Gastrocnemius medialis (tissue), 4 donors: Measurements from ENCODE around the gene BMF. TPM values are rescaled to one million over a fixed set of nuclear protein-coding genes. Genes with fewer than 3 reads are reported as not detected.
"Not testable (repeated sequence)": the region's sequence is repeated elsewhere in the genome, so short reads cannot be mapped to it uniquely, and the experiment has no call there.

ENCODE experiments used
- ATAC-seq, 2 donors: fragments of 150-250 bp; one replicate each; pipeline ENCODE4 v1.9.1; 2016
- DNase-seq, 2 donors: peaks; one replicate each; pipeline ENCODE4 v3.0.0-alpha.2; 2019
- H3K27ac ChIP-seq, 4 donors: fragments of 200-600 bp; sonication (generic); 1 replicate in 1 of 4; 2 replicates in 3 of 4; pipeline ENCODE4 v1.5.1; 2016 to 2018; ENCODE audit warnings: mild to moderate bottlenecking in 2 of 4, moderate library complexity in 1 of 4
- H3K27me3 ChIP-seq, 3 donors: fragments of 200-600 bp; sonication (generic) in 2 of 3; 1 replicate in 1 of 3; 2 replicates in 2 of 3; pipeline versions ENCODE4 v1.5.1 to v1.6.0; 2016 to 2019; ENCODE audit warnings: mild to moderate bottlenecking in 1 of 3, moderate library complexity in 1 of 3
- H3K36me3 ChIP-seq, 2 donors: fragments of 200-600 bp; sonication (generic) in 1 of 2; one replicate each; pipeline ENCODE4 v1.5.1; 2017 to 2018
- H3K4me1 ChIP-seq, 2 donors: fragments of 200-600 bp; sonication (generic) in 1 of 2; one replicate each; pipeline ENCODE4 v1.5.1; 2016 to 2017; ENCODE audit warnings: mild to moderate bottlenecking in 2 of 2
- H3K4me3 ChIP-seq, 4 donors: fragments of 200-600 bp; sonication (generic) in 3 of 4; 1 replicate in 1 of 4; 2 replicates in 3 of 4; pipeline ENCODE4 v1.5.1; 2016 to 2019; ENCODE audit warnings: mild to moderate bottlenecking in 2 of 4
- H3K9me3 ChIP-seq, 3 donors: fragments of 200-600 bp; sonication (generic) in 2 of 3; 1 replicate in 1 of 3; 2 replicates in 2 of 3; pipeline ENCODE4 v1.5.1; 2016 to 2019
- POLR2A ChIP-seq, 2 donors: fragments of 450-650 bp; IDR thresholded peaks; one replicate each; pipeline ENCODE4 v1.6.1; 2017; ENCODE audit warnings: antibody characterized with exemption in 2 of 2, mild to moderate bottlenecking in 2 of 2, moderate library complexity in 2 of 2
- in situ Hi-C, 4 donors: fragments of 200-750 bp; cut with MboI; loops; one replicate each; pipeline versions ENCODE4 v1.15.0 to v1.8.0; 2017; ENCODE audit warnings: low sequenced_read_pairs in 4 of 4
- intact Hi-C: fragments of 100-400 bp; cut with DNase I; formaldehyde crosslinking; loops from one replicate; pipeline ENCODE4 v1.15.1; 2023; ENCODE audit warnings: low total_unique reads
- total RNA-seq, 4 donors: library from RNA; depleted of rRNA; stranded (reverse); fragments of >200 nt; gene quantifications; one replicate each; pipeline versions ENCODE4 v1.1.0 to v1.2.3, GENCODE V29; 2016
- TF ChIP-seq, protein P1 (sequence below), 5 experiments: fragments of 450-650 bp in 3 of 5; fragments of 200-600 bp in 2 of 5; sonication (generic) in 2 of 5; IDR thresholded peaks in 4 of 5; conservative IDR thresholded peaks in 1 of 5; 1 replicate in 4 of 5; 2 replicates in 1 of 5; pipeline ENCODE4 v1.5.1; 2016 to 2019; ENCODE audit warnings: antibody characterized with exemption in 5 of 5, mild to moderate bottlenecking in 3 of 5, moderate library complexity in 3 of 5

Gene BMF
- total RNA-seq, 4 donors from 2014 or later = 0.82 to 11.6 (median 3.2) TPM

DNA sequence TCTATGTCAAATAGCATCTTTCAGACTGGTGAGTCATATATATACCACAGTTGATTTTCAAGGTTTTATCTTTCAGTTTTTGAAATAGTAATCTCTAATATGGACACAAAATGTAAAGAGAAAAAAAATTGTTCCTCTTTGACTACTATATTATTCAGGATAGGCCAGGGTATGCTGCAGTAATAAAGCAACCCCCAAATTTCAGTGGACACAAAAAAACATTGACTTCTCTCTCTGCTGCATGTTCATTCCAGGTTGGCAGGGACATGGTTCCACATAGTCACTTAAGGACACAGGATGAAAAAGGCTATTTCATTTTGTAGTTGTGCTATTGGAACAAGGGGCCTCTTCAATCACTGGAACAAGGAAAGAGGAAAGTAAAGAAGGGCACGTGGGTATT lies 28.6 kb downstream of the BMF start:
- H3K36me3 ChIP-seq = no peaks in the 10 kb centered on the region
- H3K27me3 ChIP-seq = no peaks in the 10 kb centered on the region
- TF ChIP-seq, protein P1, sequence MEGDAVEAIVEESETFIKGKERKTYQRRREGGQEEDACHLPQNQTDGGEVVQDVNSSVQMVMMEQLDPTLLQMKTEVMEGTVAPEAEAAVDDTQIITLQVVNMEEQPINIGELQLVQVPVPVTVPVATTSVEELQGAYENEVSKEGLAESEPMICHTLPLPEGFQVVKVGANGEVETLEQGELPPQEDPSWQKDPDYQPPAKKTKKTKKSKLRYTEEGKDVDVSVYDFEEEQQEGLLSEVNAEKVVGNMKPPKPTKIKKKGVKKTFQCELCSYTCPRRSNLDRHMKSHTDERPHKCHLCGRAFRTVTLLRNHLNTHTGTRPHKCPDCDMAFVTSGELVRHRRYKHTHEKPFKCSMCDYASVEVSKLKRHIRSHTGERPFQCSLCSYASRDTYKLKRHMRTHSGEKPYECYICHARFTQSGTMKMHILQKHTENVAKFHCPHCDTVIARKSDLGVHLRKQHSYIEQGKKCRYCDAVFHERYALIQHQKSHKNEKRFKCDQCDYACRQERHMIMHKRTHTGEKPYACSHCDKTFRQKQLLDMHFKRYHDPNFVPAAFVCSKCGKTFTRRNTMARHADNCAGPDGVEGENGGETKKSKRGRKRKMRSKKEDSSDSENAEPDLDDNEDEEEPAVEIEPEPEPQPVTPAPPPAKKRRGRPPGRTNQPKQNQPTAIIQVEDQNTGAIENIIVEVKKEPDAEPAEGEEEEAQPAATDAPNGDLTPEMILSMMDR (IDR thresholded peaks at IDR 0.05 in 4 of 5, conservative IDR thresholded peaks at IDR 0.05 in 1 of 5) = no peak
- no peak for TF ChIP-seq POLR2A (IDR thresholded peaks at IDR 0.05)
- H3K4me1 ChIP-seq = peaks cover 17 to 24% of the 10 kb centered on the region in 2 donors
- intact Hi-C loops (no loop called here), in situ Hi-C loops (no loop called here)
- ATAC-seq = no peak
- no peaks in the 10 kb centered on the region for H3K9me3 ChIP-seq
- peak overlapping the region in 1 of 4 donors; percentile 68 for H3K27ac ChIP-seq
- H3K4me3 ChIP-seq = no peak overlapping the region
- no peak for DNase-seq

DNA sequence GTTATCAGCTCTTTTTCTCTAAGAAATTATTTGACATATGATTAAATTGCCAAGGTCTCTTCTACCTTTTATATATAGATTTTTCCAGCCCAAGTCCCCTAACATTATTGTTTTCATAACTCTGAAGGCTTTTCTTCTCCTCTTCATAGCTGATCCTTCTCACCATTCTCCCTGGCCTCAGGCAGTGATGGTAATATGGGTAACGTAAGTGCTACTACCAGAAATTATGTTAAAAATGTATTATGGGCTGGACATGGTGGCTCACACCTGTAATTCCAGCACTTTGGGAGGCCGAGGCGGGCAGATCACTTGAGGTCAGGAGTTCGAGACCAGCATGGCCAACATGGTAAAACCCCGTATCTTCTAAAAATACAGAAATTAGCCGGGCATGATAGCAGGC lies 29.2 kb downstream of the BMF start:
- in situ Hi-C loops = no loop called here
- no peak overlapping the region for H3K27ac ChIP-seq
- ATAC-seq = no peak
- no peaks in the 10 kb centered on the region for H3K36me3 ChIP-seq
- H3K4me3 ChIP-seq = no peak overlapping the region
- no peaks in the 10 kb centered on the region for H3K9me3 ChIP-seq
- DNase-seq = no peak
- no peaks in the 10 kb centered on the region for H3K27me3 ChIP-seq
- intact Hi-C loops = no loop called here
- H3K4me1 ChIP-seq = peaks cover 17 to 24% of the 10 kb centered on the region in 2 donors
- no peak for TF ChIP-seq POLR2A (IDR thresholded peaks at IDR 0.05)
- TF ChIP-seq, protein P1 (IDR thresholded peaks at IDR 0.05 in 4 of 5, conservative IDR thresholded peaks at IDR 0.05 in 1 of 5) = no peak

DNA sequence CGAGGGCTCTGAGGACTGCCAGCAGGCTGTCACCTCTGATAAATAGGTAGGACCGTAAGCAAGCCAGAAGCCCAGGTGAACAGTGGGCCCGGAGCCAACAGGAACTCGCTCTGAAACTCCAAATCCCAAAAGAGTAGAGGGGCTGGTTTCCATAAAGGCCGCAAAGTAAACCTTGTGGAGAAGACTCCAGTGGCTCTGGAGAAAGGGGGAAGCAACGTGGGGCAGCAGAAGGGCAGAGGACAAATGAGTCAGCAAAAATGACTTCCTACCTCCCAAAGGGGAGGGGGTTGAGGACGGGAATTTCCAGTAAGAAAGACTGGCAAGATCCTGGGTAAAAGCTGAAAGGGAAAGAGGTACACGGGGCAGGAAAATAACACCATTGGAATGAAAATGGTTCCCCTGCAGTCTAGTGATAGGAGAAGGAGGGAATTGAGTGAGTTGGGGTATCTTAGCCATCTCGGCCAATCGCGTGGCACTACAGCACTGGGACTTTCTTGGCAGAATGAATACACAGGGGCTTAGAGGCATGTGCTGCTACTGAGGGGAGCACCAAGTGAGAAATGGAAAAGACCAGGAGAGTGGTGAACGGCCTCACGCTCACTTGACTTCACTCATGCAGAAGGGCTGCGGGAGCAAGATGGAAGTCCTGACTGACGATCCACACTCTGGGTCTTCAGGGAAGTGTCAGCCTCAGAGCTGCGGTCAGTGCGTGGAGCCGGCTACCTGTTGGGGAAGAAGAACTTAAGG lies 33.2 kb downstream of the BMF start:
- ATAC-seq (no peak), DNase-seq (no peak)
- no peak overlapping the region for H3K4me3 ChIP-seq
- intact Hi-C loops = no loop called here
- TF ChIP-seq POLR2A (IDR thresholded peaks at IDR 0.05) = no peak
- TF ChIP-seq, protein P1 (IDR thresholded peaks at IDR 0.05 in 4 of 5, conservative IDR thresholded peaks at IDR 0.05 in 1 of 5) = no peak
- no peaks in the 10 kb centered on the region for H3K9me3 ChIP-seq
- no peak overlapping the region for H3K27ac ChIP-seq
- H3K36me3 ChIP-seq = no peaks in the 10 kb centered on the region
- in situ Hi-C loops = no loop called here
- H3K4me1 ChIP-seq = peaks cover 0 to 7% of the 10 kb centered on the region in 2 donors
- no peaks in the 10 kb centered on the region for H3K27me3 ChIP-seq

DNA sequence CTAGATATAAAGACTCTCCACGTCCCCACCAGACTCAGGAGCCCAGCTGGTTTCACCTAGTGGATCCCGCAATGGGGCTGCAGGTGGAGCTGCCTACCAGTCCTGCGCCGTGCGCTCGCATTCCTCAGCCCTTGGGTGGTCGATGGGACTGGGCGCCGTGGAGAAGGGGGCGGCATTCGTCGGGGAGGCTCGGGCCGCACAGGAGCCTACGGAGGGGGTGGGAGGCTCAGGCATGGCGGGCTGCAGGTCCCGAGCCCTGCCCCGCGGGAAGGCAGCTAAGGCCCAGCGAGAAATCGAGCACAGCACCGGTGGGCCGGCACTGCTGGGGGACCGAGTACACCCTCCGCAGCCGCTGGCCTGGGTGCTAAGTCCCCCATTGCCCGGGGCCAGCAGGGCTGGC lies 34.0 kb downstream of the BMF start:
- intact Hi-C loops, in situ Hi-C loops, DNase-seq: not testable (repeated sequence)

DNA sequence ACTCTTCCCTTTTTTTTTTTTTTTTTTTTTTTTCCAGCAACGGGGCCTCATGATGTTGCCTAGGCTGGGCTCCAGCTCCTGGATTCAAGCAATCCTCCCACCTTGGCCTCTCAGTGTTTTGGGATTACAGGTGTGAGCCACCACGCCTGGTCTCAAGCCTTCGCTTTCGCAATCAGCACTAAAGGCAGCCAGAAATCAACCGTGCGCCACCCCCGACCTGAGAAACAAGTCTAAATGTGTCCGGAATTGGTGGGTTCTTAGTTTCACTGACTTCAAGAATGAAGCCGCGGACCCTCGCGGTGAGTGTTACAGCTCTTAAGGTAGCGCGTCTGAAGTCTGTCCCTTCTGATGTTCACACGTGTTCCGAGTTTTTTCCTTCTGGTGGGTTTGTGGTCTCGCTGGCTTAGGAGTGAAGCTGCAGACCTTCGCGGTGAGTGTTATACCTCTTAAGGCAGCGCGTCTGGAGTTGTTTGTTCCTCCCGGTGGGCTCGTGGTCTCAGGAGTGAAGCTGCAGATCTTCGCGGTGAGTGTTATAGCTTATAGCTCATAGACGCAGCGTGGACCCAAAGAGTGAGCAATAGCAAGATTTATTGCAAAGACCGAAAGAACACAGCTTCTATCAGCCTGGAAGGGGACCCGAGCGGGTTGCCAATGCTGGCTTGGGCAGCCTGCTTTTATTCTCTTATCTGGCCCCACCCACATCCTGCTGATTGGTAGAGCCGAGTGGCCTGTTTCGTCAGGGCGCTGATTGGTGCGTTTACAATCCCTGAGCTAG lies 34.8 kb downstream of the BMF start:
- H3K36me3 ChIP-seq, H3K27ac ChIP-seq, H3K4me3 ChIP-seq, DNase-seq, H3K27me3 ChIP-seq, H3K9me3 ChIP-seq, in situ Hi-C loops, ATAC-seq, intact Hi-C loops: not testable (repeated sequence)
- H3K4me1 ChIP-seq = peaks cover 14 to 16% of the 10 kb centered on the region in 2 donors

More for the DNA sequence above, 34.0 kb downstream of the BMF start:
- not testable (repeated sequence) for H3K27me3 ChIP-seq, H3K36me3 ChIP-seq, H3K9me3 ChIP-seq, H3K4me3 ChIP-seq, ATAC-seq, H3K27ac ChIP-seq
- H3K4me1 ChIP-seq = peaks cover 8 to 10% of the 10 kb centered on the region in 2 donors
